Measurements from ENCODE around the gene KCNH4. TPM values are rescaled to one million over a fixed set of nuclear protein-coding genes. Genes with fewer than 3 reads are reported as not detected.

The KCNH4 gene
- total and polyA plus RNA-seq, 7 donors = 0.01 to 0.17 (median 0.08) TPM; not detected in 2

- ATAC-seq (no peak), DNase-seq (no peak)
- no peak overlapping the region for H3K4me3 ChIP-seq
- H3K36me3 ChIP-seq (ENCODE audit: insufficient read depth in 1 of 2, low read depth in 1 of 2) = peaks cover 0 to 64% of the 10 kb centered on the region in 2 donors
- TF ChIP-seq CTCF (IDR thresholded peaks at IDR 0.05) = no peak
- no peak overlapping the region for H3K27ac ChIP-seq
- intact Hi-C loops (cut with DNase I) = loop anchor here (1.0 to 10.0 kb wide), 5 partner anchors 50 to 287 kb away; no protein-coding TSS in a partner anchor
- peaks cover 28% of the 10 kb centered on the region for H3K4me1 ChIP-seq
- H3K9me3 ChIP-seq = no peaks in the 10 kb centered on the region
- 85 to 88% (median 87%) methylated on average over 28 to 30 of the region's 30 CpGs for WGBS, 3 donors
- no peaks in the 10 kb centered on the region for H3K27me3 ChIP-seq (ENCODE audit: insufficient read depth in 3 of 3, low read length in 2 of 3)
Observed at GRCh38 chr17:42117397-42118125, 63.4 kb downstream of the KCNH4 start.

GRCh38 chr17:42116705-42117396 lies 64.1 kb downstream of the KCNH4 start:
- no peak overlapping the region for H3K4me3 ChIP-seq
- peak; percentile 47 to 69 (median 64) for ATAC-seq
- no peaks in the 10 kb centered on the region for H3K9me3 ChIP-seq
- H3K27me3 ChIP-seq (ENCODE audit: insufficient read depth in 3 of 3, low read length in 2 of 3) = no peaks in the 10 kb centered on the region
- WGBS, 3 donors = 34 to 40% (median 35%) methylated on average over 18 of the region's 18 CpGs
- peak; percentile 84 for TF ChIP-seq CTCF (IDR thresholded peaks at IDR 0.05)
- peak; percentile 81 to 90 for DNase-seq
- peaks cover 26% of the 10 kb centered on the region for H3K4me1 ChIP-seq
- intact Hi-C loops (cut with DNase I) = loop anchor here (1.0 to 10.0 kb wide), 6 partner anchors 50 to 288 kb away; no protein-coding TSS in a partner anchor
- peaks cover 0 to 64% of the 10 kb centered on the region in 2 donors for H3K36me3 ChIP-seq (ENCODE audit: insufficient read depth in 1 of 2, low read depth in 1 of 2)
- H3K27ac ChIP-seq = peak overlapping the region; percentile 25

- intact Hi-C loops (cut with DNase I) = loop anchor here (2.0 to 10.0 kb wide), 2 partner anchors 89 to 291 kb away; no protein-coding TSS in a partner anchor
- Histone ChIP-seq H3K36me3 (ENCODE audit: insufficient read depth in 1 of 2, low read depth in 1 of 2) (peaks cover 0 to 54% of the 10 kb centered on the region in 2 donors), H3K4me3 (no peak overlapping the region), H3K9me3 (no peaks in the 10 kb centered on the region), H3K4me1 (peaks cover 21% of the 10 kb centered on the region), H3K27ac (no peak overlapping the region), H3K27me3 (ENCODE audit: insufficient read depth in 3 of 3, low read length in 2 of 3) (no peaks in the 10 kb centered on the region)
- DNase-seq (no peak), ATAC-seq (no peak)
- 87 to 95% (median 87%) methylated on average over 6 to 9 of the region's 9 CpGs for WGBS, 3 donors
- TF ChIP-seq CTCF (IDR thresholded peaks at IDR 0.05) = no peak
Observed at GRCh38 chr17:42114118-42114517, 66.8 kb downstream of the KCNH4 start.

GRCh38 chr17:42113293-42114069 lies 67.5 kb downstream of the KCNH4 start:
- no peak for ATAC-seq
- Histone ChIP-seq H3K4me1 (peaks cover 21% of the 10 kb centered on the region), H3K9me3 (no peaks in the 10 kb centered on the region), H3K36me3 (ENCODE audit: insufficient read depth in 1 of 2, low read depth in 1 of 2) (peaks cover 0 to 53% of the 10 kb centered on the region in 2 donors), H3K27me3 (ENCODE audit: insufficient read depth in 3 of 3, low read length in 2 of 3) (no peaks in the 10 kb centered on the region), H3K27ac (peak overlapping the region; percentile 85), H3K4me3 (no peak overlapping the region)
- intact Hi-C loops (cut with DNase I) = loop anchor here (2.0 to 10.0 kb wide), 2 partner anchors 89 to 291 kb away; no protein-coding TSS in a partner anchor
- 79 to 86% (median 85%) methylated on average over 27 to 28 of the region's 28 CpGs for WGBS, 3 donors
- DNase-seq = no peak
- no peak for TF ChIP-seq CTCF (IDR thresholded peaks at IDR 0.05)
